LNCAP (cell line): Measurements from ENCODE around the gene NUP54.

Experiments used
- CTCF ChIP-seq: fragments of 450-650 bp; IDR thresholded peaks from 2 replicates; pipeline ENCODE4 v1.5.1; 2017; ENCODE audit warnings: mild to moderate bottlenecking

The NUP54 gene

GRCh38 chr4:76106442-76106841 lies 41.8 kb downstream of the NUP54 start:
- no peak for TF ChIP-seq CTCF

- TF ChIP-seq CTCF, result no peak
These were observed 42.5 kb downstream of the NUP54 start for GRCh38 chr4:76105652-76106051.

- TF ChIP-seq CTCF, result no peak
These were observed 52.1 kb downstream of the NUP54 start for GRCh38 chr4:76096076-76096475.

GRCh38 chr4:76095568-76095967 lies 52.6 kb downstream of the NUP54 start:
- no peak for TF ChIP-seq CTCF

- no peak for TF ChIP-seq CTCF
These were observed 57.1 kb downstream of the NUP54 start for GRCh38 chr4:76091052-76091451.

- no peak for TF ChIP-seq CTCF
These were observed 57.9 kb downstream of the NUP54 start for GRCh38 chr4:76090241-76090691.

- TF ChIP-seq CTCF, result no peak
These were observed 59.5 kb downstream of the NUP54 start for GRCh38 chr4:76088719-76089118.
